Osteocyte (in vitro differentiated cells): ENCODE results near the gene MRPS9. TPM values are rescaled to one million over a fixed set of nuclear protein-coding genes. Genes with fewer than 3 reads are reported as not detected.

Experiments used
- DNase-seq: peaks from one replicate; pipeline ENCODE4 v3.0.0; 2021; ENCODE audit warnings: mixed read lengths; ENCODE audit not compliant: unreplicated experiment; ENCODE audit errors: extremely low spot score
- H3K27ac Mint-ChIP-seq: one replicate; pipeline ENCODE4 v1.8.0; 2021; ENCODE audit warnings: mild to moderate bottlenecking, mixed read lengths; ENCODE audit not compliant: unreplicated experiment
- H3K27me3 Mint-ChIP-seq: one replicate; pipeline ENCODE4 v1.8.0; 2021; ENCODE audit warnings: mixed read lengths; ENCODE audit not compliant: unreplicated experiment
- H3K36me3 Mint-ChIP-seq: one replicate; pipeline ENCODE4 v1.8.0; 2021; ENCODE audit warnings: mixed read lengths; ENCODE audit not compliant: unreplicated experiment
- H3K4me1 Mint-ChIP-seq: one replicate; pipeline ENCODE4 v1.8.0; 2021; ENCODE audit warnings: mixed read lengths; ENCODE audit not compliant: unreplicated experiment
- H3K4me3 Mint-ChIP-seq: one replicate; pipeline ENCODE4 v1.8.0; 2021; ENCODE audit warnings: mild to moderate bottlenecking, moderate library complexity, mixed read lengths; ENCODE audit not compliant: unreplicated experiment
- H3K9me3 Mint-ChIP-seq: one replicate; pipeline ENCODE4 v1.8.0; 2021; ENCODE audit warnings: mixed read lengths; ENCODE audit not compliant: unreplicated experiment
- CTCF ChIP-seq: fragments of 200-600 bp; sonication (generic); IDR thresholded peaks from 2 replicates; pipeline ENCODE4 v1.5.0; 2021; ENCODE audit warnings: antibody characterized with exemption, mild to moderate bottlenecking, moderate library complexity
- total RNA-seq: library from RNA; stranded (reverse); gene quantifications from 2 replicates; pipeline ENCODE4 v1.2.1, GENCODE V29; 2021

The MRPS9 gene
- total RNA-seq, 1 donor from 2014 or later, result 22.6 TPM

DNA sequence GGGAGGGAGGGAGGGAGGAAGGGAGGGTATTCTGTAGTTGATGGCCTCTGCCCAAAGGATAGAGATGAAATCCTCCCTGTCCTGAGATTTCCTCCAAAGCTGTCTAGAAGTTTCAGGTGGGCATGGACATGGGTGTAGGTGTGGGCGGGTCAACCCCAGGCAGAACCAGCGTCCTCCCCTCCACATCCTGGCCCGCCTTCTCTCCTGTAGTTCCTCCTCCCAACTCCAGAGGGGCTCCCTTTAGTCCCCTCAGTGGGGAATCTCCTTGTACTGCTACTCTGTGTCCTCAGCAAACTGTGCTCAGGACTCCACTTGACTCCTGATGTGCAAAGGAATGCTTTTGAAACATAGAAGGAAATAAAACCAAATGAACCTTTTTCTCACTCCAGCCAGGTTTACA, 88.1 kb downstream of the MRPS9 start:
- H3K4me3 Mint-ChIP-seq, result no peak overlapping the region
- no peak for DNase-seq

DNA sequence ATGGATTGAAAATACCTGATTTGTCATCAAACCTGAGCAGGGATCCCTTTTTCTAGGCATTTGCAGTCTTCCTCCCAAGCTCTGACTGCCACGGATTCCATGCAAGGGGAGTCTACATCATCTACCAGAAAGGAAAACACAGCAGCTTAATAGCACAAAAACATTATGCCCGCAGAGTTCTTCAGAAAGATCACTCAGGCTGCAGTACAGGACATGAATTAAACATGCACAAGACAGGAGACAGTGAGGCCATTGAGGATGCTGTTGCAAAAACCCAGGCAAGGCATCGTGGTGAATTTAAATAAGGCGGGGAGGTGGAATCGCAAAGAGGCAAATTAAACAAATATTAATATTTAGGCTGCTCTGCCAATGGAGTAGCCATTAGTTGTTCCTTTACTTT, 88.5 kb downstream of the MRPS9 start:
- H3K9me3 Mint-ChIP-seq, result no peaks in the 10 kb centered on the region
- H3K27me3 Mint-ChIP-seq, result peaks cover 36% of the 10 kb centered on the region
- H3K4me1 Mint-ChIP-seq, result no peaks in the 10 kb centered on the region
- no peak overlapping the region for H3K4me3 Mint-ChIP-seq
- no peak for TF ChIP-seq CTCF
- H3K36me3 Mint-ChIP-seq, result no peaks in the 10 kb centered on the region
- no peak overlapping the region for H3K27ac Mint-ChIP-seq
- DNase-seq, result no peak

More for the DNA sequence above, 88.1 kb downstream of the MRPS9 start:
- Mint-ChIP-seq H3K27ac (no peak overlapping the region), H3K4me1 (no peaks in the 10 kb centered on the region), H3K36me3 (no peaks in the 10 kb centered on the region), H3K9me3 (no peaks in the 10 kb centered on the region), H3K27me3 (peaks cover 36% of the 10 kb centered on the region)
- TF ChIP-seq CTCF, result no peak

DNA sequence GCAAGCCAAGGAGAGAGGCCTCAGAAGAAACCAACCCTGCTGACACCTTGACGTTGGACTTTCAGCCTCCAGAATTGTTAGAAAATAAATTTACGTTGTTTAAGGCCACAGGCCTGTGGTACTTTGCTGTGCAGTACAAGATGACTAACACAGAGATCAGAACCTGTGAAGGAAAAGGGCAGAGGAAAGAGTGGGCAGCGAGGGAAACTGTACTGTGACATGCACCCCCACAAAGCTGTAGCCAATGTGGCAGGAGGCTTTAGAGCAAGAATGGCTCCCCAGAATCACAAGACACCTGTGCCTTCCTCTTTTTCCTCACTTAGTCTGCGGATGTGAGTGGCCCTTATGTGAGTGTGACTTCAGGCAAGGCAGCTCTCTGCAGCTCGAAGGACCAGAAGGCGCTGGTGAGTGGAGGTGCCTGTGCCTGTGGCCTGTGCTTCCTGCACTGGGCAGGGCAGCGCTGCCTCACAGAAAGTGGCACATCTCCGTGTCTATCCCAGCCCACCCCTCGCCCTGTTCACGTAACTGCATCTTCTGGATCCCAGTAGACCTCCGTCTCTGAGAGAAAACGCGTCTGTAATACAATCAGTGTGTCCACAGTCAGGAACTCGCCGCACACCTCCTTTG, 89.5 kb downstream of the MRPS9 start:
- no peak overlapping the region for H3K27ac Mint-ChIP-seq
- H3K36me3 Mint-ChIP-seq, result no peaks in the 10 kb centered on the region
- no peak for TF ChIP-seq CTCF
- H3K4me1 Mint-ChIP-seq, result no peaks in the 10 kb centered on the region
- H3K4me3 Mint-ChIP-seq, result no peak overlapping the region
- no peak for DNase-seq
- peaks cover 40% of the 10 kb centered on the region for H3K27me3 Mint-ChIP-seq
- H3K9me3 Mint-ChIP-seq, result no peaks in the 10 kb centered on the region

GRCh38 chr2:105129722-105130232, 91.9 kb downstream of the MRPS9 start:
- H3K4me3 Mint-ChIP-seq, result no peak overlapping the region
- no peak overlapping the region for H3K27ac Mint-ChIP-seq
- H3K27me3 Mint-ChIP-seq, result peaks cover 28% of the 10 kb centered on the region
- peaks cover 3% of the 10 kb centered on the region for H3K4me1 Mint-ChIP-seq
- no peak for DNase-seq
- H3K9me3 Mint-ChIP-seq, result no peaks in the 10 kb centered on the region
- H3K36me3 Mint-ChIP-seq, result no peaks in the 10 kb centered on the region
- no peak for TF ChIP-seq CTCF

DNA sequence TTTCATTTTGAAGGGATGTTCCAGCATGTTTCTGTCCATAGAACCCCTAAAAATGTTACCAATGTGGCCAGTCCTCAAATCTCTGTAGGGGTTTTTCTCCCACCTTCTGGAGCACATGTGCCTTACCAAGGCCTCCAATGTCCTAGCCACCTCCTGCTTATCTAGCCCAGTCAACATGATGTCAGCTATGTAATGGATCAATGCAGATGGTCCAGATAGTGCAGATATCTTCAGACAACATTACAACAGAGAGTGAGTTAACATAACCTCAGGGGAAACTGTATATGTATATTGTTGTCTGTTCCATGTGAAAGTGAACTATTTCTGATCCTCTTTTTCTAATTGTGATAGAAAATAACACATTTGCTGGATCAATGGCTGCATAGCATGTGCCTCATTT, 92.7 kb downstream of the MRPS9 start:
- no peaks in the 10 kb centered on the region for H3K36me3 Mint-ChIP-seq

More for the DNA sequence above, 92.7 kb downstream of the MRPS9 start:
- Mint-ChIP-seq H3K4me3 (no peak overlapping the region), H3K27ac (no peak overlapping the region), H3K4me1 (peaks cover 3% of the 10 kb centered on the region), H3K27me3 (peaks cover 23% of the 10 kb centered on the region), H3K9me3 (no peaks in the 10 kb centered on the region)
- TF ChIP-seq CTCF, result no peak
- no peak for DNase-seq
